Epidermal melanocyte (primary cell): Measurements from ENCODE around the gene PRKCE.
"Not testable (repeated sequence)": the region's sequence is repeated elsewhere in the genome, so short reads cannot be mapped to it uniquely, and the experiment has no call there.

Experiments used
- DNase-seq: peaks from one replicate; pipeline ENCODE4 v3.0.0; 2011; ENCODE audit warnings: low spot score; ENCODE audit not compliant: insufficient read length

PRKCE gene

GRCh38 chr2:45696708-45697107 lies 45.2 kb downstream of the PRKCE start:
- DNase-seq, result no peak

DNA sequence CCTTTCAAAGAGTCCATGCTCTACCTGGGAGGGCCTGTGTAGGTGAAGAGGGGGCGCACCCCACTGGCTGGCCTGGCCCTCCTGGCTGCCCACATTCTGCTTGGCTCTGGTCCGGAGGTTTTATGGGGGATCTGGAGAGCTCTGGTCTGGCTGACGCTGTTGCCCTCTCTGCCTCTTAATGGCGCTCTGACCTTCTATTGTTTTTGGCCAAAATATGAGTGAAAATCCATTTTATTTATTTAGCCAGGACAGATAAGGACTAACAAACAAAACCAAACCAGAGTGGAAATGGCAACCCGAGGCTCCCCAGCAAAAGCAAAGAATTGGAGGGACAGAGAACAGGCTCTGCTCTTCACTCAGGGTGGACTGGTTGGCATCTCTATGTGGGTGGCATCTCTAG lies 45.7 kb downstream of the PRKCE start:
- no peak for DNase-seq

DNA sequence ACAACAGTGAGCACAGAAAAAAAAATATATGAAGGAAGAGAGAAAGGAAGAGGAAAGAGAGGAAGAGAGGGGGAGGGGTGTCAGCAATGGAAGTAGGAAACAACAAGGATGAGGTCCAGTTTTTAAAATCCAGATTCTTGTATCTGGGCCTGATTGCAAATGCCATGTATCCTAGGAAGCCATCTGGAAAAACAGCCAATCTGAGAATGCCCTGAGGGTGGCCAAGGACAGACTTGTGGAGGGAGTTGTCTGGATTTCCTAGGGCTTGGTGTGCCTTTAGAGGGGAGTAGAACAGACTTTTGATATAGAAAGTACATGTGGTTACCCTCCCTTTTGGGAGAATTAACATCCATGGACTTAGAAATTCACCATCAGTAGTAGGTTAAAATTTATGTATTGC lies 47.1 kb downstream of the PRKCE start:
- DNase-seq, result no peak

DNA sequence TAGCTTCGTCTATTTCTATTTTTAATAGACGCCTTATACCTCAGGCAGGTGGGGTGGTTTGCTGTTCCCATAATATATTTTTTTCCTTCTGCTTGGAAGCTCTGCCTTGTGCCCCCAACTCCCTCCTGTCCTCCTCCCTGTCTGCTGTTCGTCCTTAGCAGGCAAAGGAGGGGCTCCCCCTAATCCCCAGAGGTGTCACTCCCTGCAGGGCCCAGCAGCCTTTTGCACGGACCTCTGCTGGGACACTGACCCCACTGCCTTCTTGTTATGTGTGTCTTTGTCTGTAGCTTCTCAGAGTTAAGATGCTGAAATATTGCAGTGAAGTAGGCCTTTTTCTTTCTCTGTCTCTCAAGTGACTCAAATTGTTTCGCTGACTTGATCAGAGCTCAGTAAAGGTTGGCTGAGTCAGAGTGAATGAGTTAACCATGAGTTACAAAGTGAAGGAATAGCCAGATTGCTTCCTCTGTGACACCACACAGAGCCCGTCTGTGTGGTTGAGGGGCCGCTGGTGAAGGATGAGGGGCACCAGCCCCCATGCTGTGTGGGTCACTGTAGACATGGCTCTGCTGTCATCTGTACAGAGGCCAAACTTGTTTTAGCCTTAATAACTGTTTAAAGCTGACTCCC lies 47.7 kb downstream of the PRKCE start:
- no peak for DNase-seq

- DNase-seq, result no peak
Observed at GRCh38 chr2:45700407-45701013, 49.0 kb downstream of the PRKCE start.

- no peak for DNase-seq
Observed at GRCh38 chr2:45705233-45705632, 53.8 kb downstream of the PRKCE start.

GRCh38 chr2:45706033-45706432 lies 54.6 kb downstream of the PRKCE start:
- no peak for DNase-seq

GRCh38 chr2:45707006-45707405 lies 55.5 kb downstream of the PRKCE start:
- no peak for DNase-seq

GRCh38 chr2:45707661-45708060 lies 56.2 kb downstream of the PRKCE start:
- no peak for DNase-seq

DNA sequence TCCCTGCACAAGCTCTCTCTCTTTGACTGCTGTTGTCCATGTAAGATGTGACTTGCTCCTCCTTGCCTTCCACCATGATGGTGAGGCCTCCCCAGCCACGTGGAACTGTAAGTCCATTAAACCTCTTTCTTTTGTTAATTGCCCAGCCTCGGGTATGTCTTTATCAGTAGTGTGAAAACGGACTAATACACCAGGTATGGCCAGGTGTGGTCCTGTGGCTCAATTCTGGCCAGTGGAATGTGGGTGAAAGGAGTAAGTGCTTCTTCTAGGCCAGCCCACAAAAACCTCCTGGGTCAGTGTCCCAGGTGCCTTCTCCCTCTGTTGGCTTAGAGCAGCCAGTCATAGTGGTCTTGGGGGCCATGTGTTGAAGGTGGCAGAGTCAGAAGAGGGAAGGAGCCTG lies 57.0 kb downstream of the PRKCE start:
- no peak for DNase-seq

DNA sequence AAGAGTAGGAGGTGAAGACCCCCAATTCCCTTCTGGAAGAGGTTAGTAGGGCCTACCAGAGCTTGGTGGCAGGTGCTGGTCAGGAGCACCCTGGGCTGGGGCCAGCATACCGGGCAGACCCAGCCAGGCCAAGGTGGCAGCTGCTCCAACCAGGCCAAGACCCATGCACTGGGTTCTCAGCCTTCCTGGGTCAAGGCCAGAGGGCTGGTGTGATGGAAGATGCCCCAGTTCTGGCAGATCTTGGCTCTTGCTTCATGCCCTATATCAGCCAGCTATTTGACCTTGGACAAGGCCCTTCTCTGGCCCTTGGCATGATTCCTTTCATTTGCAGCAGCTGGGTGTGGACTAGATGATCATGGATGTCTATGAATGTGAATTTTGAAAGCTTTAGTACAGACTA lies 57.7 kb downstream of the PRKCE start:
- DNase-seq, result no peak

- no peak for DNase-seq
Observed at GRCh38 chr2:45710468-45710867, 59.0 kb downstream of the PRKCE start.

DNA sequence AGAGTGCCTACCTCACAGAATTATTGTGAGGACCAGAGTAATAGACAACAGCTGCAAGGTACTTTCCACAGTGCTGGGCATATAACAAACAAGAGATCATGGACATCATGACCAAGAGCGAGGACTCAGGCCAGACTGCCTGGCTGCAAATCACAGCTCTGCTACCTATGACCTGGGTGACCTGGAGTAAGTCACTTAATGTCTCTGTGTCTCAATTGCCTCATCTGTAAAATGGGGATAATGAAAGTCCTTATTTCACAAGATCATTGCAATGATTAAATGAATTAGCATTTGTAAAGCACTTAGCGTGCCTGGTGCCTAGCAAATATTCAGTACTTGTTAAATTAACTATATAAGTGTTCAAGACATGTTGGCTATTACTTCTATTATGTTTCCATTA lies 59.7 kb downstream of the PRKCE start:
- DNase-seq, result no peak

- no peak for DNase-seq
Observed at GRCh38 chr2:45712570-45712969, 61.1 kb downstream of the PRKCE start.

DNA sequence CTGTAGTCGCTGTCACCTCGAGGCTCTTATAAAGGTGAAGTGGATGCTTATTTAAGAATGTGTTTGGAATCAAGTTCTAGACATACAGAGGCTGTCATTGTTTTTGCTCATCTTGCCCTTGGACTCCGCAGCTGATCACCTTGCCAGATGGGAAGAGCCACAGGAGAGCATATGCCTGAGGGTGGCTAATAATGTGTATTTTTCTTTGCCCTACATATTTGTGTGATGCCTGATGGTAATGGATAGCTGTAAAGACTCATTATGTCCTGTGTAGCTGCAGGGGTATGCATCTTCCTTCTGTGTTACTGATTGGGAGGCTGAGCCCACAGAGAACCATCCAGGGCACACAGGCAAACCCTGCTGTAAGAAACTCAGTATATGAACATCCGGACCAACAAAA lies 61.7 kb downstream of the PRKCE start:
- no peak for DNase-seq

GRCh38 chr2:45713591-45713990 lies 62.1 kb downstream of the PRKCE start:
- no peak for DNase-seq

DNA sequence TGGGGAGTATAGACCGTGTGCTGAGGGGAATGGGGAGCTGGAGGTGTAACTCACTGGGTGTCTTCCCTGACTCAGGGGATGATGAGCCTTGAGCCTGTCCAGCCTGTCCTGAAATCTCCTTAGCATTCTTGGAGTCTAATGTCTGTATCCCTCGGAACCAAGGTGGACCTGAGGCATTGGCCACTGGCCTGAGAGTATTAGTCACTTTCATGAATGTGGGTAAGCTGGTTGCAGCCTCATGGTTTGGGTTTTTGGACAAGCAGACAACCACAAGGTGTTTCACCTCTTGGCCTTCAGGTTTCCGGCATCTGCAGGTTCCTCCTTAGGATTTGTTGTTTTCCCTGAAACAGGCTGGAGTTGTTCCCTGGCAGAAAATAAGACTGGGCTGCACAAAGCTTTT lies 63.2 kb downstream of the PRKCE start:
- no peak for DNase-seq

DNA sequence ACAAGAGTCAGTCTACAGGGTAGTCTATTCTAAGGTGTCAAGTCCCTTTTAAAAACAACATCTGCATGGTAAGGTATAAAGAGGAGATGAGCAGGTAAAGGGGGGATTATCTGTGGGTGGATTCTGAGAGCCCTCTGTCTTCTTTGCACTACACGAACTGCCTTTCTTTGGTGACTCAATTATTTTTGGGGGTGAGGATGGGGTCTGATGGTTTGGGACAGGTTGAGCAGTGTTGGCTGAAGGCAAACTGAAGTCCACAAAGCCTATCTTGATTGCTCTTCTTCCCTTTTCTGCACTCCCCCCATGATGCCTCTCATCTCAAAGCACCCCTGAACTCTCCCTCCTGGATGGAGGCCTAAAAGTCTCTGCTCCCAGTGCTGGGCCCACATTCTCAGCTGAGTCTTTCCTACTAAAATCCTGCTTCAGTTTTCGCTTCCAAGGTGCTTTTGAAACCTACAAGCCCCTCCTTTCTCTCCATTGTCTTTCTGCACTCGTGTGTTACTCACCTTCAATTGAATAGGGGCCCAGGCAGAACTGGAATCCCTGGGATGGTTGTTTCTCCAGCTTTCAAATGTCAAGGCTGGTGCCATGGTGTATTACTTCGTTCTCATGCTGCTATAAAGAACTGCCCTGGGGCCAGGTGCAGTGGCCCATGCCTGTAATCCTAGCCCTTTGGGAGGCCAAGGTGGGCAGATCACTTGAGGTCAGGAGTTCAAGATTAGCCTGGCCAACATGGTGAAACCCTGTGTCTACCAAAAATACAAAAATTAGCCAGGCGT lies 64.3 kb downstream of the PRKCE start:
- DNase-seq, result no peak

DNA sequence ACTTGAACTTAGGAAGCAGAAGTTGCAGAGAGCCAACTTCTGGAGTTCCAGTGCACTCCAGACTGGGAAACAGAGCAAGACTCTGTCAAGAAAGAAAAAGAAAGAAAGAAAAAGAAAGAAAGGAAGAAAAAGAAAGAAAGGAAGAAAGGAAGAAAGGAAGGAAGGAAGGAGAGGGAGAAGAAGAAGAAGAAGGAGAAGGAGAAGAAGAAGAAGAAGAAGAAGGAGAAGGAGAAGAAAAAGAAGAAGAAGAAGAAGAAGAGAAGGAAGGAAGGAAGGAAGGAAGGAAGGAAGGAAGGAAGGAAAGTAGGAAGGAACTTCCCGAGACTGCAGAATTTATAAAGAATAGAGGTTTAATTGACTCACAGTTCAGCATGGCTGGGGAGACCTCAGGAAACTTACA lies 65.0 kb downstream of the PRKCE start:
- DNase-seq, result not testable (repeated sequence)

DNA sequence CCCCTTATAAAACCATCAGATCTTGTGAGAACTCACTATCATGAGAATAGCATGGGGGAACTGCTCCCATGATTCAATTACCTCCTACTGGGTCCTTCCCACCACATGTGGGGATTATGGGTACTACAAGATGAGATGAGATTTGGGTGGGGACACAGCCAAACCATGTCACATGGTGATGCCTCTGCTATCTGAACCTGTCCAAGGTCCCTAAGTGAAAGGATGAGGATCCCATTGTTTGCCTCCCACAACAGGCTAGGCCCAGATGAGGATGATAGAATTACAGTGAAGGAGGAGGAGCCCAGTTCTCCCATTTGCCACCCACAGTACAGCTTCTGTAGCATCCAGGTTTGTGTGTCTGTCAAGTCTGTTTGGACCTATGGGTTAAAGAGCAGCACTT lies 65.4 kb downstream of the PRKCE start:
- no peak for DNase-seq

GRCh38 chr2:45720210-45720609 lies 68.7 kb downstream of the PRKCE start:
- DNase-seq, result no peak

DNA sequence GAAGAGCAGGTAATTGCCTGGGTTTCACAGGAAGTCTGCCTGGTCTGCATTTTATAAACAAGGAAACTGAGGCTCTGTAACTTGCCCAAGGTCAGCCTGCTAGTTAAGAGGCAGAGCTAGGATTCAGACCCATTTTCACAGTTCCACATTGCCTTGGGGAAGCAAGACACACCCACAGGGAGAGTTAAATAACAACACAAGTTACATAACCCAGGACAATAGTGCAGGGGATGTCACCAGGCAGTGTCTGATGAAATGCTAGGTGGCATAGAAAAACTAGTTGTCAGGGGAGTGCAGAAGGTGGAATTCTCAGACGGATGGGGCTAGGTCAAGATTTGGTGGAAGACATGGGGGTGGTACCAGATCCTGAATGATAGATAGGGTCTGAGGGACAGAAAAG lies 69.7 kb downstream of the PRKCE start:
- no peak for DNase-seq

GRCh38 chr2:45722477-45722876 lies 71.0 kb downstream of the PRKCE start:
- no peak for DNase-seq
